Measurements from ENCODE around the gene CHD2.

GRCh38 chr15:93029836-93030429, 129.8 kb downstream of the CHD2 start:
- TF ChIP-seq POLR2A (IDR thresholded peaks at IDR 0.05; ENCODE audit: low read depth, low read length) (no peak), USF1 (IDR thresholded peaks at IDR 0.05; ENCODE audit: borderline replicate concordance, extremely low read length, insufficient read depth, low read depth, low read length) (no peak), CTCF (IDR thresholded peaks at IDR 0.05 in 2 of 3, conservative IDR thresholded peaks at IDR 0.05 in 1 of 3; ENCODE audit: control insufficient read depth in 2 of 3, extremely low read depth in 1 of 3, insufficient read depth in 1 of 3, low read depth in 3 of 3, low read length in 3 of 3) (no peak), USF2 (IDR thresholded peaks at IDR 0.05; ENCODE audit: borderline replicate concordance, low read depth, low read length) (no peak), SMARCA5 (IDR thresholded peaks at IDR 0.05) (no peak), POLR2AphosphoS5 (IDR thresholded peaks at IDR 0.05; ENCODE audit: low read length) (no peak), STAT3 (IDR thresholded peaks at IDR 0.05; ENCODE audit: low read depth, low read length) (no peak), TAF1 (IDR thresholded peaks at IDR 0.05; ENCODE audit: borderline replicate concordance, low read depth, low read length) (no peak), MAX (IDR thresholded peaks at IDR 0.05; ENCODE audit: low read depth, low read length) (no peak), CREM (IDR thresholded peaks at IDR 0.05; ENCODE audit: low read depth) (no peak), RFX5 (IDR thresholded peaks at IDR 0.05; ENCODE audit: low read depth, low read length) (no peak), ZBTB33 (IDR thresholded peaks at IDR 0.05) (no peak), SMAD1 (IDR thresholded peaks at IDR 0.05; ENCODE audit: low read depth, partially characterized antibody) (no peak), KDM1A (IDR thresholded peaks at IDR 0.05; ENCODE audit: borderline replicate concordance) (no peak)

Data from GM12878 (cell line).